HG02852 (cell line): ENCODE results near the gene ADD3.

Experiments
- ATAC-seq: cut with Tn5 transposase; IDR thresholded peaks from one replicate; pipeline ENCODE4 v1.9.1; 2021; ENCODE audit warnings: mild to moderate bottlenecking, moderate library complexity; ENCODE audit not compliant: unreplicated experiment

ADD3 gene

GRCh38 chr10:110171032-110171431 is 163.2 kb downstream of the ADD3 start:
- no peak for ATAC-seq

- no peak for ATAC-seq
These were observed 164.4 kb downstream of the ADD3 start for GRCh38 chr10:110172155-110172554.

- ATAC-seq: no peak
These were observed 166.4 kb downstream of the ADD3 start for GRCh38 chr10:110174201-110174600.

- no peak for ATAC-seq
These were observed 167.0 kb downstream of the ADD3 start for GRCh38 chr10:110174816-110175215.

DNA sequence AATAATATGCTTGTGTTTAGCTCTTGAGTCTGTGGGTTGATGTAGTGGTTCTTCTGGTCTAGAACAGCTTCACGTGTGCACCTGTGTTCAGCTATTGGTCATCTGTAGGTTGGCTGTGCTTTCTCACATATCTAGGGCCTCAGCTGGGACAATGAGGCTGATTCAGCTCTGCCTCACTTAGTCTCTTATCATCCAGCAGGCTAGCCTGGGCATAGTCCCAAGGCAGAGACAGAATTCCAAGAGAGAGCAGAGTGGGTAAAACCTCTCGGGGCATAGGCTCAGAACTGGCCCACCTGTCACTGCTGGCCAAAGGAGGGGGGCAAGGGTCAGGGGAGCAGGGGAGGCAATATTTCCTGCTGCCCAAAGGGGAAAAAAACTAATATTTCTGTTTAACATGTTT is 167.6 kb downstream of the ADD3 start:
- no peak for ATAC-seq

DNA sequence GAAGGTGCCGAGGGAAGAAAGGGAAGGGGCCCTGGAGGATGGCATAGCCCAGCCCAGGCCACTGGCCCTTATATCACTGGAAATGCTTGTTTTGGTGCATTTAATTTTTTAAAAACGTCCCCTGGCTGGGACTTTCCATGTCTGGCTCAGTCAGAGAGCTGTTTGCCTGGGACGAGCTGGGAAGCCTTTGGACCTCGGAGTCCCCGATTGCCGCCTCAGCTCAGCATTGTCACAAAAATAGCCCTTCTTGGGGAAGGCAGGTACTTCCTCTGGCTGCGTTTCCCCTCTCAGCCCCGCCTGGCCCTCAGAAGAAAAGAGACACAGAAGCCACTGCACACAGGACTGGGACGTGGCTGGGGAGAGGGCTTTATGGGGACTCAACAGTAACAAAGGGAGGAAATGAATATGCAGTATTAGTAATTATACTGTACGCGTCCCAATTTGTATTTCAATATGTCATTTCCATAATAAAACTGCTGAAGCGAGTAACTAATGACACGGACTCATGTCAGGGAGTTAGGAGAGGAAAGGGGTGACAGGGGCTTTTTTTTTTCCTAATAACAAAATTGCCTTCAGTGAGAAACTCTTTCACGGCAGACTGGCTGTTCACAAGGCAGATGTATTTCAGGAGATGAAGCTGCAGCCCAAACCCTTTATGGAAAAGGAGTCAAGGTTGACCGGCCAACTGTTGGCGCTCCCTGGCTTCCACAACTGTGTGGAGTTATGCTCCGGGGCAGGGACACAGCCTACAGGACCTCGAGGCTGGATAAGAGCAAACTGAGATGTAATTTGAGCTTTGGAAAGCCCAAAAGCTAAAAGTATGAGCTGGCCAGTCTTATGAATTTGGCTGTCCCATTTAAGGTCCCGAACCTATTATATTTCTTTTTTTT is 168.6 kb downstream of the ADD3 start:
- ATAC-seq: no peak

- no peak for ATAC-seq
These were observed 171.4 kb downstream of the ADD3 start for GRCh38 chr10:110179220-110179619.

- no peak for ATAC-seq
These were observed 173.7 kb downstream of the ADD3 start for GRCh38 chr10:110181451-110181850.

DNA sequence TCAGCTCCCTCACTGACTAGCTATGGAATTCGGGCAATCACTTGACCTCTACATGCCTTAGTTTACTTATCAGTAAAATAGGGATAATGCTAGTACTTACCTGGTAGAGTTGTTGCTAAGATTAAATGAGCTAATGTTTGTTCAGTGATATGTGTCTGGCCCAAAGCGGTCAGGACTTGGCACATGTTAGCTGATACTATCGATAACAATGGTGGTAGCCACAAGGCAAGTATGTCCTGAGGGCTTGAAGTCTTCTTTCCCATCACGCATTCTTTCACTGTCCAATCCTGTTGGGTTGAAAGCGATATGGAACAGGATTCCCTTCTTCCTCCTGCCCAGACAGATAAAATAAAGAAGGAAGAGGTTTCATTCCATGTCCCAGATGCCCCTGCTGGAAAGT is 174.1 kb downstream of the ADD3 start:
- ATAC-seq: no peak

GRCh38 chr10:110184398-110184797 is 176.6 kb downstream of the ADD3 start:
- ATAC-seq: no peak
